GM21526 (cell line): ENCODE measurements around the gene CCDC8.

Experiments
- ATAC-seq: cut with Tn5 transposase; IDR thresholded peaks from one replicate; pipeline ENCODE4 v1.9.1; 2021; ENCODE audit warnings: moderate library complexity; ENCODE audit not compliant: unreplicated experiment, low FRiP score

CCDC8 gene

GRCh38 chr19:46361915-46362314, 51.4 kb downstream of the CCDC8 start:
- no peak for ATAC-seq
